B cell (primary cell): ENCODE measurements around the gene ASB2. TPM values are rescaled to one million over a fixed set of nuclear protein-coding genes. Genes with fewer than 3 reads are reported as not detected.

Source experiments
- ATAC-seq: fragments of 200-7000 bp; cut with Tn5 transposase; one replicate; pipeline ENCODE4 v1.10.0; 2021; ENCODE audit warnings: low read depth, mild to moderate bottlenecking, moderate number of reproducible peaks, moderate library complexity
- CTCF ChIA-PET: fragments of 350-600 bp; sonication (Branson Sonifier 250); formaldehyde crosslinking; loops from one replicate; lab custom pipeline; 2021; ENCODE audit warnings: antibody characterized with exemption, inconsistent platforms; lab: Charles Lee
- POLR2A ChIA-PET: fragments of 350-600 bp; sonication (Branson Sonifier 250); formaldehyde crosslinking; loops from one replicate; lab custom pipeline; 2021; ENCODE audit warnings: antibody characterized with exemption; lab: Charles Lee
- DNase-seq: peaks from one replicate; pipeline ENCODE4 v3.0.0; 2013
- H2AFZ ChIP-seq: 2 replicates; pipeline ENCODE4 v1.6.1; 2012; ENCODE audit warnings: mild to moderate bottlenecking, low read depth, low read length; ENCODE audit not compliant: insufficient read depth, poor library complexity, severe bottlenecking
- H3K27ac ChIP-seq, 2 donors: 1 replicate in 1 of 2; 2 replicates in 1 of 2; pipeline ENCODE4 v1.5.1; 2012 to 2013; ENCODE audit warnings: low read length in 2 of 2, mild to moderate bottlenecking in 2 of 2, moderate library complexity in 1 of 2
- H3K27me3 ChIP-seq, 4 experiments: fragments of 200-600 bp in 1 of 4; sonication (generic) in 1 of 4; replicated peaks in 1 of 4; 1 replicate in 2 of 4; 2 replicates in 2 of 4; pipeline versions ENCODE4 v1.6.1 to v1.7.0; 2013 to 2016; ENCODE audit warnings: low read length in 3 of 4, mild to moderate bottlenecking in 2 of 4, mixed read lengths in 1 of 4, moderate library complexity in 1 of 4; ENCODE audit not compliant: insufficient read depth in 4 of 4, control insufficient read depth in 3 of 4; ENCODE audit errors: control extremely low read depth in 1 of 4
- H3K36me3 ChIP-seq, 2 experiments: replicated peaks in 1 of 2; 1 replicate in 1 of 2; 2 replicates in 1 of 2; pipeline versions ENCODE4 v1.6.1 to v1.7.1; 2013; ENCODE audit warnings: low read length in 1 of 2; ENCODE audit not compliant: insufficient read depth in 2 of 2, control insufficient read depth in 1 of 2; ENCODE audit errors: control extremely low read depth in 1 of 2, extremely low read depth in 1 of 2
- H3K4me1 ChIP-seq, 2 donors: fragments of 200-600 bp in 1 of 2; sonication (generic) in 1 of 2; 1 replicate in 1 of 2; 2 replicates in 1 of 2; pipeline versions ENCODE4 v1.5.1 to v1.6.1; 2013 to 2017; ENCODE audit warnings: low read length in 2 of 2; ENCODE audit not compliant: control insufficient read depth in 2 of 2, insufficient read depth in 2 of 2
- H3K4me2 ChIP-seq: replicated peaks from 2 replicates; pipeline ENCODE3; 2012; ENCODE audit warnings: mild to moderate bottlenecking, low read depth, low read length; ENCODE audit not compliant: poor library complexity, severe bottlenecking
- H3K4me3 ChIP-seq, 5 experiments: fragments of 200-600 bp in 1 of 5; sonication (generic) in 1 of 5; 1 replicate in 3 of 5; 2 replicates in 2 of 5; pipeline versions ENCODE4 v1.5.1 to v1.7.0; 2011 to 2016; ENCODE audit warnings: low read length in 4 of 5, mild to moderate bottlenecking in 4 of 5, low read depth in 2 of 5, control low read depth in 1 of 5, moderate library complexity in 1 of 5; ENCODE audit not compliant: insufficient read depth in 1 of 5; ENCODE audit errors: control extremely low read depth in 1 of 5, extremely low read depth in 1 of 5
- H3K79me2 ChIP-seq: fragments of 200-600 bp; sonication (generic); one replicate; pipeline ENCODE4 v1.6.0; 2016; ENCODE audit warnings: low read length; ENCODE audit not compliant: control insufficient read depth, insufficient read depth
- H3K9ac ChIP-seq: fragments of 200-600 bp; sonication (generic); 2 replicates; pipeline ENCODE4 v1.6.1; 2017; ENCODE audit warnings: mild to moderate bottlenecking, low read length, moderate library complexity
- H3K9me3 ChIP-seq, 3 donors: one replicate each; pipeline versions ENCODE4 v1.6.1 to v1.7.1; 2013; ENCODE audit warnings: low read length in 2 of 3; ENCODE audit not compliant: control insufficient read depth in 2 of 3, insufficient read depth in 1 of 3; ENCODE audit errors: control extremely low read depth in 1 of 3
- H4K20me1 ChIP-seq: 2 replicates; pipeline ENCODE4 v1.6.0; 2012; ENCODE audit warnings: mild to moderate bottlenecking, low read length; ENCODE audit not compliant: insufficient read depth, control insufficient read depth, poor library complexity, severe bottlenecking
- H3K27ac Mint-ChIP-seq: one replicate; pipeline ENCODE4 v1.8.0; 2021; ENCODE audit warnings: mixed read lengths
- H3K27me3 Mint-ChIP-seq: one replicate; pipeline ENCODE4 v1.8.0; 2021; ENCODE audit warnings: mixed read lengths
- H3K4me1 Mint-ChIP-seq: one replicate; pipeline ENCODE4 v1.8.0; 2021; ENCODE audit warnings: mixed read lengths
- H3K4me3 Mint-ChIP-seq: one replicate; pipeline ENCODE4 v1.8.0; 2021; ENCODE audit warnings: mixed read lengths
- H3K9me3 Mint-ChIP-seq: one replicate; pipeline ENCODE4 v1.8.0; 2022; ENCODE audit warnings: mixed read lengths; ENCODE audit not compliant: insufficient read depth
- EZH2 ChIP-seq: IDR thresholded peaks from 2 replicates; pipeline ENCODE4 v1.6.1; 2012; ENCODE audit warnings: borderline replicate concordance, low read depth, mild to moderate bottlenecking, moderate library complexity, low read length; ENCODE audit not compliant: insufficient read depth, poor library complexity, severe bottlenecking
- WGBS: methylation state at CpG from one replicate; pipeline ENCODE4 v1.1.5; 2013; ENCODE audit warnings: missing lambda C conversion rate; ENCODE audit not compliant: insufficient coverage; 5-methylcytosine and 5-hydroxymethylcytosine counted together
- intact Hi-C: fragments of 100-400 bp; cut with micrococcal nuclease; formaldehyde crosslinking; loops from one replicate; pipeline ENCODE4 v1.10.0; 2022
- polyA plus RNA-seq: library from polyadenylated mRNA; depleted of rRNA; stranded (reverse); fragments of >200 nt; gene quantifications from 2 replicates; pipeline ENCODE4 v1.2.3, GENCODE V29; 2012
- total RNA-seq, 2 donors: library from RNA; stranded (reverse); fragments of 120-200 nt in 1 of 2; gene quantifications; 1 replicate in 1 of 2; 2 replicates in 1 of 2; pipeline versions ENCODE4 v1.2.3 to v1.2.4, GENCODE V29; 2013 to 2022
- TF ChIP-seq, protein P1 (sequence below): fragments of 200-600 bp; IDR thresholded peaks from one replicate; pipeline ENCODE4 v1.8.0; 2022; ENCODE audit warnings: antibody characterized with exemption, mild to moderate bottlenecking

ASB2 gene
- total and polyA plus RNA-seq, 2 donors (not counting 1 experiment from before 2014, with no cell fraction given) = 1.5 to 2.7 TPM

DNA sequence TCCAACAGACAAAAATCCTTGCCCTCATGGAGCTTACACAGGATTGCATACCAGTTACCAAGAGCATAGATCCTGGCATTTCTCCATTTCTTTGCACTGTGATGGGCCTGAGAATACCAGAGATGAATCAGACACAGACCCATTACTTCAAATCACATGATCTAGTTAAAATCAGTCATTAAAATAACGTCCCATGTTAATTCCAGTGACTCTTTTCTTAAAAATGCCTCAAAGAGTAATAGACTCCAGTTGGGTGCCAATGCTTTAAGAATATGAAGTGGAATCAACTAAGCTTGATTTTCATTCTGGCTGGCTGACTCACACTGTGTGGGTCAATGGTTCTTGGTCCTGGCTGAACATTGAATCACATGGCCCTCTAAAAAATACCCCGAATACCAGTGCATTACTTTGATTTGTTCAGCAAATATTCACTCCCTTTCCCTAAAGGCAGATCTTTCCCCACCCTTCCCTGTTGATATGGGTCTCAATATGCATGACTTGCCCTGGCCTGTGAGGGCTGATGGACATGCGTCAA lies 11.0 kb downstream of the ASB2 start:
- H3K9me3 ChIP-seq = peaks cover 0 to 5% (median 0%) of the 10 kb centered on the region in 3 donors
- WGBS = 100% methylated on average over 2 of the region's 3 CpGs
- no peaks in the 10 kb centered on the region for H3K36me3 ChIP-seq
- no peak overlapping the region for H2AFZ ChIP-seq
- no peak overlapping the region for H3K27ac ChIP-seq
- intact Hi-C loops = loop anchor here (10.0 kb wide), 1 partner anchor 761 kb away; the partner anchor contains the start of genes GON7 and UBR7
- H3K4me1 ChIP-seq = peaks cover 86% of the 10 kb centered on the region in 2 donors
- ATAC-seq (no peak), DNase-seq (no peak)
- H3K9ac ChIP-seq = no peak overlapping the region
- no peak overlapping the region for H3K4me3 ChIP-seq
- no peaks in the 10 kb centered on the region for H3K79me2 ChIP-seq
- ChIA-PET POLR2A (interaction anchor here (1.0 kb wide), 1 partner anchor 15 kb away, joined by 3 read pairs; no protein-coding TSS in a partner anchor), CTCF (interaction anchor here (37.7 kb wide), 1 partner anchor 22 kb away, joined by 1036 read pairs; no protein-coding TSS in a partner anchor)
- TF ChIP-seq, protein P1, sequence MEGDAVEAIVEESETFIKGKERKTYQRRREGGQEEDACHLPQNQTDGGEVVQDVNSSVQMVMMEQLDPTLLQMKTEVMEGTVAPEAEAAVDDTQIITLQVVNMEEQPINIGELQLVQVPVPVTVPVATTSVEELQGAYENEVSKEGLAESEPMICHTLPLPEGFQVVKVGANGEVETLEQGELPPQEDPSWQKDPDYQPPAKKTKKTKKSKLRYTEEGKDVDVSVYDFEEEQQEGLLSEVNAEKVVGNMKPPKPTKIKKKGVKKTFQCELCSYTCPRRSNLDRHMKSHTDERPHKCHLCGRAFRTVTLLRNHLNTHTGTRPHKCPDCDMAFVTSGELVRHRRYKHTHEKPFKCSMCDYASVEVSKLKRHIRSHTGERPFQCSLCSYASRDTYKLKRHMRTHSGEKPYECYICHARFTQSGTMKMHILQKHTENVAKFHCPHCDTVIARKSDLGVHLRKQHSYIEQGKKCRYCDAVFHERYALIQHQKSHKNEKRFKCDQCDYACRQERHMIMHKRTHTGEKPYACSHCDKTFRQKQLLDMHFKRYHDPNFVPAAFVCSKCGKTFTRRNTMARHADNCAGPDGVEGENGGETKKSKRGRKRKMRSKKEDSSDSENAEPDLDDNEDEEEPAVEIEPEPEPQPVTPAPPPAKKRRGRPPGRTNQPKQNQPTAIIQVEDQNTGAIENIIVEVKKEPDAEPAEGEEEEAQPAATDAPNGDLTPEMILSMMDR = no peak
- no peak for TF ChIP-seq EZH2
- peaks cover 90% of the 10 kb centered on the region for H3K4me1 Mint-ChIP-seq
- H3K27me3 ChIP-seq = no peaks in the 10 kb centered on the region
- H3K27ac Mint-ChIP-seq = peak overlapping the region; percentile 62
- H3K9me3 Mint-ChIP-seq = peaks cover 3% of the 10 kb centered on the region
- no peaks in the 10 kb centered on the region for H4K20me1 ChIP-seq
- H3K4me2 ChIP-seq = no peak overlapping the region
- H3K4me3 Mint-ChIP-seq = no peak overlapping the region
- no peaks in the 10 kb centered on the region for H3K27me3 Mint-ChIP-seq

- no peak for TF ChIP-seq EZH2
- TF ChIP-seq, protein P1 = no peak
- Histone ChIP-seq H3K27me3 (no peaks in the 10 kb centered on the region), H4K20me1 (no peaks in the 10 kb centered on the region), H3K9ac (no peak overlapping the region), H3K79me2 (no peaks in the 10 kb centered on the region), H3K4me2 (no peak overlapping the region), H3K4me1 (peaks cover 86% of the 10 kb centered on the region in 2 donors), H3K27ac (no peak overlapping the region), H3K4me3 (no peak overlapping the region), H2AFZ (no peak overlapping the region), H3K36me3 (no peaks in the 10 kb centered on the region), H3K9me3 (peaks cover 0 to 5% (median 0%) of the 10 kb centered on the region in 3 donors)
- peaks cover 3% of the 10 kb centered on the region for H3K9me3 Mint-ChIP-seq
- H3K27me3 Mint-ChIP-seq = no peaks in the 10 kb centered on the region
- CTCF ChIA-PET = interaction anchor here (37.7 kb wide), 1 partner anchor 22 kb away, joined by 1036 read pairs; no protein-coding TSS in a partner anchor
- intact Hi-C loops = loop anchor here (10.0 kb wide), 1 partner anchor 760 kb away; the partner anchor contains the start of genes GON7 and UBR7
- peak overlapping the region; percentile 9 for H3K4me3 Mint-ChIP-seq
- peak overlapping the region; percentile 56 for H3K27ac Mint-ChIP-seq
- POLR2A ChIA-PET = interaction anchor here (1.0 kb wide), 1 partner anchor 15 kb away, joined by 3 read pairs; no protein-coding TSS in a partner anchor
- H3K4me1 Mint-ChIP-seq = peaks cover 90% of the 10 kb centered on the region
- WGBS = 96% methylated on average over 3 of the region's 3 CpGs
- DNase-seq (no peak), ATAC-seq (no peak)
These were observed 11.5 kb downstream of the ASB2 start for GRCh38 chr14:93964820-93965286.
